Measurements from ENCODE around the gene CUBN.

The CUBN gene

GRCh38 chr10:16909961-16910792 lies 219.4 kb downstream of the CUBN start:
- no peak for TF ChIP-seq CTCF (conservative IDR thresholded peaks at IDR 0.05)
- H3K27ac ChIP-seq, result no peak overlapping the region

- H3K27ac ChIP-seq, result no peak overlapping the region
- TF ChIP-seq CTCF (conservative IDR thresholded peaks at IDR 0.05), result no peak
These were observed 220.3 kb downstream of the CUBN start for GRCh38 chr10:16909271-16909767.

- H3K27ac ChIP-seq, result no peak overlapping the region
- TF ChIP-seq CTCF (conservative IDR thresholded peaks at IDR 0.05), result no peak
These were observed 221.9 kb downstream of the CUBN start for GRCh38 chr10:16907687-16908086.

GRCh38 chr10:16905320-16905719 lies 224.3 kb downstream of the CUBN start:
- H3K27ac ChIP-seq, result no peak overlapping the region
- no peak for TF ChIP-seq CTCF (conservative IDR thresholded peaks at IDR 0.05)

GRCh38 chr10:16904639-16905061 lies 225.0 kb downstream of the CUBN start:
- H3K27ac ChIP-seq, result no peak overlapping the region
- no peak for TF ChIP-seq CTCF (conservative IDR thresholded peaks at IDR 0.05)

GRCh38 chr10:16904049-16904448 lies 225.6 kb downstream of the CUBN start:
- no peak overlapping the region for H3K27ac ChIP-seq
- TF ChIP-seq CTCF (conservative IDR thresholded peaks at IDR 0.05), result no peak

- TF ChIP-seq CTCF (conservative IDR thresholded peaks at IDR 0.05), result no peak
- H3K27ac ChIP-seq, result no peak overlapping the region
These were observed 227.0 kb downstream of the CUBN start for GRCh38 chr10:16902606-16903005.
